GM12892 (cell line): ENCODE results near the gene SFSWAP.
"Not testable (repeated sequence)": the region's sequence is repeated elsewhere in the genome, so short reads cannot be mapped to it uniquely, and the experiment has no call there.

Experiments
- POLR2A ChIP-seq: IDR thresholded peaks from 2 replicates; pipeline ENCODE4 v1.6.1; 2011; ENCODE audit warnings: low read depth, low read length, control low read depth
- POLR2AphosphoS5 ChIP-seq: IDR thresholded peaks from 2 replicates; pipeline ENCODE4 v1.6.1; 2011; ENCODE audit warnings: low read depth, low read length, control low read depth

DNA sequence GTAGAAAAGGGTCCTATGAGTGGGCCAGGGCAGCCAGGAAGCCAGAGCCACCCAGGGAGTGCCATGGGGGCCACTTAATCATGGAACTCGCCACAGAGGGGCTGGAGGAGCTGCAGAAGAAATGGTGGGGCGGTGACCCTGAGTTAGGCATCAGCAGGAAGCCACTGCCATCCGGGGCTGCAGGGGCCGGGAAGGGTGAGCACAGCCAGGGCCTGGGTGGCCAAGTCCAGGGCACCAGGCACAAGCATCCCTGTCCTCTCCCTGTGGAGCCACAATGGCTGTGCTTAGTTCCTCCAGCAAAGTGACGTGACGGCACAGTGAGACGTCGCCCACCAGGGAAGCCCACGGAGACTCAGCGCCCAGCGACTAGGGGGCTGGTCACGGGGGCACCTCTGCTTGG, 44.4 kb upstream of the SFSWAP start:
- not testable (repeated sequence) for TF ChIP-seq POLR2AphosphoS5, POLR2A
